Stimulated activated CD8-positive, alpha-beta memory T cell treated with anti-CD3 and anti-CD28 coated beads, Interleukin-15, amount 100 ng/mL, for 24 hours (primary cell): Measurements from ENCODE around the gene FDPS.
"Not testable (repeated sequence)": the region's sequence is repeated elsewhere in the genome, so short reads cannot be mapped to it uniquely, and the experiment has no call there.

ENCODE experiments used
- DNase-seq: peaks from one replicate; pipeline ENCODE4 v3.0.0-alpha.2; 2020; ENCODE audit warnings: low read depth

Gene FDPS

GRCh38 chr1:155285631-155286044 lies 23.0 kb upstream of the FDPS start:
- DNase-seq, result no peak

GRCh38 chr1:155286544-155286943 lies 22.1 kb upstream of the FDPS start:
- no peak for DNase-seq

- DNase-seq, result no peak
Measured at GRCh38 chr1:155287987-155288543, 20.6 kb upstream of the FDPS start.

GRCh38 chr1:155291006-155291405 lies 17.7 kb upstream of the FDPS start:
- DNase-seq, result not testable (repeated sequence)

- no peak for DNase-seq
Measured at GRCh38 chr1:155293086-155293749, 15.4 kb upstream of the FDPS start.

- no peak for DNase-seq
Measured at GRCh38 chr1:155294520-155295182, 14.0 kb upstream of the FDPS start.

GRCh38 chr1:155295183-155295941 lies 13.3 kb upstream of the FDPS start:
- DNase-seq, result no peak

- DNase-seq, result no peak
Measured at GRCh38 chr1:155295942-155296267, 12.8 kb upstream of the FDPS start.

- DNase-seq, result no peak
Measured at GRCh38 chr1:155296661-155297060, 12.0 kb upstream of the FDPS start.

- no peak for DNase-seq
Measured at GRCh38 chr1:155297384-155297783, 11.3 kb upstream of the FDPS start.

GRCh38 chr1:155300024-155300423 lies 8.6 kb upstream of the FDPS start:
- no peak for DNase-seq

- DNase-seq, result no peak
Measured at GRCh38 chr1:155300553-155301329, 7.9 kb upstream of the FDPS start.

GRCh38 chr1:155301342-155301841 lies 7.3 kb upstream of the FDPS start, which contains the start of gene PKLR:
PKLR (minus strand) TSS chr1:155301438; CDS start chr1:155301395, 43 bp downstream.
- no peak for DNase-seq

- no peak for DNase-seq
Measured at GRCh38 chr1:155304558-155305063, 4.1 kb upstream of the FDPS start.

GRCh38 chr1:155305881-155306391 lies 2.7 kb upstream of the FDPS start:
- no peak for DNase-seq

GRCh38 chr1:155307247-155307740 lies 1.4 kb upstream of the FDPS start:
- no peak for DNase-seq

GRCh38 chr1:155309423-155310021 lies 856 bp downstream of the FDPS start:
- DNase-seq, result no peak

GRCh38 chr1:155313261-155313660 lies 4.6 kb downstream of the FDPS start:
- DNase-seq, result no peak

GRCh38 chr1:155316922-155317321 lies 8.3 kb downstream of the FDPS start:
- DNase-seq, result no peak

- DNase-seq, result no peak
Measured at GRCh38 chr1:155318082-155318481, 9.4 kb downstream of the FDPS start.

- no peak for DNase-seq
Measured at GRCh38 chr1:155319536-155319935, 10.9 kb downstream of the FDPS start.
